H54 (cell line): ENCODE measurements around the gene FABP2.
A peak's percentile ranks its signal among the peaks of the same experiment; 100 is the strongest.

ENCODE experiments used
- DNase-seq: peaks from one replicate; pipeline ENCODE4 v3.0.0; 2011; ENCODE audit warnings: low spot score, mixed read lengths; ENCODE audit not compliant: insufficient read length
- FAIRE-seq: peaks from 3 replicates; lab custom pipeline; 2011; peaks lifted over from hg19 to GRCh38; lab: Jason Lieb, UNC
- POLR2A ChIP-seq: IDR thresholded peaks from 2 replicates; pipeline ENCODE4 v1.6.1; 2011; ENCODE audit warnings: low read depth, mild to moderate bottlenecking, low read length

Gene FABP2

DNA sequence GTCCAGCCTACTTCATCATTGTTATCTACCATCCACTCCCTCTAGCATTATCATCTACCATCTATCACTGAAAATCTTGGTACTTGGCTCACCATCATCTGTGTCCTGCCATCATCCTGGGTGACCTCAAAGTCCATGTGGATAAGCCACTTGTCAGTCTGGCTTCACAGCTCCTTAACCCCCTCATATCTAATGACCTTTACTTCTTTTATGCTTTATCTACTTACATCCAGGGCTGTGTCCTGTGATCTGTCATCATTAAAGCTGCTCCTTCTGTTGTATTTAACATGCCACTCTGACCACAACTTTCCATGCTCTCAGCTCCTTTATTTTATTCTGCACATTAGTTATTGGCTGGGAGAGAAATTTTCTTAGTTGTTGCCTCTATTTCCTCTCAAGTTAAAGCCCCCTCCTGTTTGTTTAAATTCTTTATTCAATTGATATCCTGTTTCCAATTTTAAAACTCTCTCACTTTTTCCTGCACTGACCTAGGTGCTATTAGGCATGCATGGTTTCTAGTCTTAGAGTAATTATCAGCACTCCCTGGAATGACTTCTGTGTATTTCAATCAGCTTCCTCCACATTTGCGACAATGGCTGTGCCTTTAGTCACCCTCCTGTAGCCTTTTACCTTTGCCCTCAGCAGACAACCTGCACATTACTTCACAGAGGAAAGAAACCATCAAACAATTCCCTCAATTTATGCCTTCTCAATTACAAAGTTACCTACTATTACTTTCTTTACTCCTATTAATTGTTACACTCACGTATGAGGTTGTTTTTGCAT is 8.1 kb upstream of the FABP2 start:
- no peak for FAIRE-seq
- no peak for TF ChIP-seq POLR2A
- DNase-seq, result no peak

DNA sequence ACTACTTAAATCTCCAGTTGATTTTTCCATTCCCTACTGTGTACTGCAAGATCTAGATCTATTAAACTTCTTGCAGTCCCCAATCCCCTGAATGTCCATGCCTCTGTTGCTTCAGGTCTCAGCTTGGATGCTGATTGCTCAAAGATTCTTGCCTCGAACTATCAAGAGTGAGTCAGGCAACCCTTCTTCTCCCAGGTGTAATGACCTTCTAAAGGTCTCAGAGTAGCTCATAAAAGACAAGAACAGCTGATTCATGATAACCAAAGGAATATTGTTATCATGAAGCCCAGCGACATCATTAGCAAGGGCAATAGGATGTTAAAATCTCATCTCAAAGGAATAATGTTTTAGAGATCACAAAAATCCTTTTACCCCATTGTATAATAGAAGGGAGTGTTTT is 6.8 kb upstream of the FABP2 start:
- DNase-seq, result no peak
- TF ChIP-seq POLR2A, result no peak
- FAIRE-seq, result no peak

DNA sequence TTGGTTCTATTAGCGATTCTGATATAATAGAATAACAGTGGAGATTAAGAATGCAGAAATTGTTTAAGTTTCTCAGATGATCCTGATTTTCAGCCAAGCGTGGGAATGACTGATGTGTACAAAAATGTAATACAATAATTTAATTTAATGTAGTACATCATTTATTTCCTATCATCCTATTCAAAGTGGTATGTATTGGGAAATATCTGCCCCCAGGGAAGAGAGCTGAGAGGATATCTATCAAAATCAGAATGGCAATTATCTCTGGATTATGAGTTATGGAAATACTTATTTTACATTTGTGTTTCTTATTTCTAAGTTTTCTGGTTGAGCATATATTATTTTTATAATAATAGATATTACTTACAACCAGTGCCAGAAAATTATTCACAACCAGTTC is 3.9 kb downstream of the FABP2 start:
- no peak for DNase-seq
- TF ChIP-seq POLR2A, result no peak
- FAIRE-seq, result no peak

DNA sequence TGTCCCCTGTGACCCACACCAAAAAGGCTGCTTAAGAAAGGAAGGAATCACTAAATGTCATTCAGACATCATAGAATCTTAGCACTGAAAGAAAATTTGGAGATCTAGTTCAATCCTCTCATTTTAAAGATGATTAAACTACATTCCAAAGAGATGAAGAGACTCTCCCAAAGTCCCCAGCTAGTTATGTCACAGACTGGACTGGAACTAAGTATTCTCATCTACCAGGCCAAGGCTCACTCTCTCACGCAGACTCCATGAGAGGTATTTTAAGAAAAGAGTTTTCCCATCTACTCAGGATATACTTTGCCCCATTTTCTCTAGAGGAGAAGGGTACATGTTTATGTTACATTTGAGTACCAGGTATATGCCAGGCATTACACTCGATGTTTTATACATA is 6.9 kb downstream of the FABP2 start:
- FAIRE-seq (no peak), DNase-seq (no peak)
- no peak for TF ChIP-seq POLR2A

DNA sequence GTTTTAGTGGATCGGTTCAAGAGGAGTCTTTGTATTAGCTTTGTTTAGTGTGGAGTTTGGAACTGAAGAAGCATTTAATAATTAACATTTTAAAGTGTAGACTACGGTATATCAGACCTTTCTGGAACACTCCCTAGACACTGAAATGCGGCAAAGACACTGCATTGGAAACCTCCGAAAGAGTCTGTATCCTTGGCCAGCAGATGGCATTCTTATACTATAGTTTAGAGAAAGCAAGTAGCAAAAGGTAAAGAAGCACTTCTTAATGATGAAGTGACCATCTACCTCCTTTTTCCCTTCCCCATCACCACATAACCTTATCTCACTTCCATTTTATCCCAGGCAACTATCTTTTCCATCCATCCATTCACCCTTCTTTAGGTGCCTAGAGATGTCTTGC is 7.6 kb downstream of the FABP2 start:
- TF ChIP-seq POLR2A, result no peak
- DNase-seq, result no peak
- FAIRE-seq, result no peak

DNA sequence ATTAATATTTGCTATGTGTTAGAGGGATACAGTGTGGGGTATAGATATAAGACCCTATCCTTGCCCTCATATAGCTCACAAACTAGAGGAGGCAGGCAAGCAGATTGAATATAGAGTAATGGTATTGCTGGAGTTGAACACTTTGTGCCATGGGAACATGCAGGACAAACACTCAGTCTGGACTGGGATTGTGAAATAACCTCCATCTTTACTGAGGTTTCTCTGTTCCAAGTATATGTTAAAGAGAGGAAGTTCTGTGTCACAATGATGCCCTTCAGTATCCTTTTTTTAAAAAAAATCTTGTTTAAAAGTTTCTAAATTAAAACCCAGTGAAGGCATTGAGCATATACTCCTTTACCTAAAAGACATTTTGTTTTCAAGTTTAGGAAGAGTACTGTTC is 8.7 kb downstream of the FABP2 start:
- DNase-seq (no peak), FAIRE-seq (no peak)
- no peak for TF ChIP-seq POLR2A

DNA sequence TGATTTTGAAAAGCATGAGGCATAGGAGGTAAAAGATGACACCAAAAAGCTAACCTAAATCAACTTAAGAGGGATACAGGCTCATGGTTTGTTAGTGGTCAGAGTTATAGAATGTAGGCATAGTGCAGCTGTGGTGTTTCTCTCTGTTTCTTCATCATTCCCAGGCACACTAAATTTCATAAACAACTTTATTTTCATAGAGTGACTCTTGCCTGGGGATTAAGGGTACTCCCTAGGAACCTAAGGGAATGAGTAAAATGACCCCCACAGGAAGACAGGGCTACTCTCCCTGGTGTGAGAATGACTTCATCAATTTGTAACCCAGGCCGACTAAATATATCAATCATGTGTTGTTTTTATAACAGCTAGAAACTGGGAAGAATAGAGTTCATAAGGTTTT is 11.1 kb downstream of the FABP2 start:
- DNase-seq (no peak), FAIRE-seq (no peak)
- no peak for TF ChIP-seq POLR2A

DNA sequence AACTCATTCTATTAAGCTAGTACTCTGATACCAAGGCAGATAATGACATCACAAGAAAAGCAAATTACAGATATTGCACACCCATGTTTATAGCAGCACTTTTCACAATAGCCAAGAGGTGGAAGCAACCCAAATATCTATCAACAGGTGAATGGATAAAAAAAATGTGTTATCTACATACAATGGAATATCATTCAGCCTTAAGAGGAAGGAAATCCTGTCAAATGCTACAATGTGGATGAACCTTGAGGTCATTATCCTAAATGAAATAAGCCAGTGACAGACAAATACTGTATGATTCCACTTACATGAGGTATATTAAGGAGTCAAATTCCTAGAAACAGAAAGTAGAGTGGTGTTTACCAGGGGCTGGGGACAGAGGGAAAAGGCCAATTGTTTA is 14.3 kb downstream of the FABP2 start:
- DNase-seq (no peak), FAIRE-seq (no peak)
- no peak for TF ChIP-seq POLR2A

DNA sequence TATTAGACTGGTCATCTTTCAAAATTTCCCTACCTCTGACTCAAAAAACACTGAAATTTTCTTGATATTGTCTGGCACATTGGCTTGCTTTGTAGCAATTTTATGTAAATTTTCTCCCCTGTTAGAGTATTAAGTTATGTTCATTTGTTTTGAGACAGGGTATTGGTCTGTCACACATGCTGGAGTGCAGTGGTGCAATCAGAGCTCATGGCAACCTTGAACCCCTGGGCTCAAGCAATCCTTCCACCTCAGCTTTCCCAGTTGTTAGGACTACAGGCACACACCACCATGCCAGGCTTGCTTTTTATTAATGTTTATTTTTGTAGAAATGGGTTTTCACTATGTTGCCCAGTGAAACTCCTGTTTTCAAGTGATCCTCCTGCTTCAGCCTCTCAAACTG is 17.5 kb downstream of the FABP2 start:
- DNase-seq, result no peak
- FAIRE-seq, result no peak
- TF ChIP-seq POLR2A, result no peak

DNA sequence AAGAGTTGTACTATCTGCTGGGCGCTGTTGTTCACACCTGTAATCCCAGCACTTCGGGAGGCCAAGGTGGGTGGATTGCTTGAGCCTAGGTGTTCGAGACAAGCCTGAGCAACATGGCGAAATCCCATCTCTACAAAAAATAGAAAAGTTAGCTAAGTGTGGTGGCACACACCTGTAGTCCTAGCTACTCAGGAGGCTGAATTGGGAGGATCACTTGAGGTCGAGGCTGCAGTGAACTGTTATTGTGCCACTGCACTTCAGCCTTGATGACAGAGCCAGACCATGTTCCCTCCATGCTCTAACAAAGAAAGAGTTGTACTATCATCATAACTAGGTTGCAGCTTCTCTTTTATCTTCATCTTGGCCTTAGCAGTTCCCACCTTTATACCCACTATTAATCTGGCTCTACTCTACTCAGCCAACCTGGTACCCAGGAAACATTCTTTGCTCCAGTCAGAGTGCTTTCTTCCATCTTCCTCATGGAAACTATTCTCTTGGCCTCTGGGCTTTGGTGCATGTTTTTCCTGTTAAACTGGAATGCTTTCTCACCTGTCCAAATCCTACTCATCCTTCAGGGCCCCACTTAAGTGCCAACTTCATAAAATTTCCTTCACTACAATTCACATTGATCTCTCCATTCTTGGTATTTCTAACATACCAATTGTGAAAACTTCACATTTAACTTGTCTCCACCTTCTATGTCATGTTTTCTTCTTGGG is 18.2 kb downstream of the FABP2 start:
- no peak for TF ChIP-seq POLR2A

DNA sequence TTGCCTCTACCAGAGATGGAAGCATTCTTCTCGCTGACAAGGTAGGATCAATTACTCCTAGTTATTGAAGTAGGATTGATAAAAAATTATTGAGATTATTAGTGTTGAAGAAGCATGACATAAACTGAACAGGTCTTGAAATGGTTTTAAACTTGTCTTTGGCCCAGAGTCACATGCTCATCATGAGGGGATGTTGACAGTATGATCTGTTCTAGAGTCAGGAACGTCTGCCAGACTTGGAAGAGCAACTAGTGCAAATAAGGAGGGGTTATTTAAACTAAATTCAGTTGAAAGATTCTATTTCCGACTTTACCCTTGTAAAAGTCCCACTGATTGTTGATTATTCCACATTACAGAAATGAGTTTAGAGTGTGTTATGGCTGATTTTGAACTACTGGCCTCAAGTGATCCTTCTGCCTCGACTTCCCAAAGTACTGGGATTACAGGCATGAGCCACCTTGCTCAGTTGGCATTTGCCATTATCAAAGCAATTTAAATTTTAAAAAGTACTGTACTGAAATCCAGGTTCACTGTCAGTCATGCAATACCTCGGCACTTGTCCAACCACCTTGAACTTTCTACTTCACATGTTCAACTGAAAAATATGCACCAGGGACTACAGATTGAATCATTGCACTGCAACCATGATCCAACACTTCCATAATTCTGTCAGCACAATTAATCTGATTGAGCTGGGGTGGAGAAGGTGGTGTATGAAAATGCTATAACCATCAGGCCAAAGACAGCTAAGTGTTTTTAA is 19.7 kb downstream of the FABP2 start:
- no peak for FAIRE-seq
- no peak for TF ChIP-seq POLR2A
- DNase-seq, result no peak

More for the DNA sequence above, 18.2 kb downstream of the FABP2 start:
- no peak for DNase-seq
- FAIRE-seq, result no peak

DNA sequence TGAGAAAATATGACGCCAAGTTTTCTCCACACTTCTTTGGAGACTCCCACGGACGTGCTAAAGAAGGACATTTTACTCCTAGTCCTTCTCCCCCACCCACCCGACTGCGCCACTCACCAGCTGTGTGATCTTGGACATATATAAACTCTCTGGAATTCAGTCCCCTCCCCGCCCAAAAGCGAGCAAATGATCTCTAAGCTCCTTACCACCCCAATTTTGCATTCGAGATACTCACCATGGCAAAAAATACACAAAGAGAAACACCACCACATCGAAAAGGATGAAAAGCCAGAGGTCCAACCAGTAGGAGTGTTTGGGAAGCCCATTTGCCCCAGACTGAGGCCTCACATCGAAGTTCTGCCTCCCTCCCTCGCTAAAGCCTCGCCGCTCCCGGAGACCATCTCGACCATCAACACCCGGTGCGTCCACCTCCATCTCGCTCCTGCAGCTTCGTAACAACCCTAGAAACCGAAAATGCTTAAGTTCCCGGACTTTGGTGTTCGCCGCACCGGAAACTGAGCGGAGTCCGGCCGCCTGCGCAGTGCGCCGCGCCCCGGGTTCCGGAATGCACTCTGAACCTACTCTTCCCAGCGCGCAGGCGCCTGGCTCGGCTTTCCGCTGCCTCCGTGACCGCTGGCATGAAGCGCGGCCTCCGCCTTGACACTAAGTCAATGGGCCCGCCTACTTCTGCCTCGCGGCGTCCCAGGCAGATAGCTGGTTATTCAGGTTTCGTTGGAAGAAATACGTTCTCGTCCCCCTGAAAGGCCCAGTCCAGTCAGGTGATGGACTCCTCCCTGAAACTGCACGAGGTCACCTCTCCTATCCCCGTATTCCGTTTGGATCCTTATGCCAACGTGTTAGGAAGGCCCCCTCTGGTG is 21.6 kb downstream of the FABP2 start:
- FAIRE-seq, result no peak
- TF ChIP-seq POLR2A, result peak; percentile 63
- peak; percentile 60 for DNase-seq

DNA sequence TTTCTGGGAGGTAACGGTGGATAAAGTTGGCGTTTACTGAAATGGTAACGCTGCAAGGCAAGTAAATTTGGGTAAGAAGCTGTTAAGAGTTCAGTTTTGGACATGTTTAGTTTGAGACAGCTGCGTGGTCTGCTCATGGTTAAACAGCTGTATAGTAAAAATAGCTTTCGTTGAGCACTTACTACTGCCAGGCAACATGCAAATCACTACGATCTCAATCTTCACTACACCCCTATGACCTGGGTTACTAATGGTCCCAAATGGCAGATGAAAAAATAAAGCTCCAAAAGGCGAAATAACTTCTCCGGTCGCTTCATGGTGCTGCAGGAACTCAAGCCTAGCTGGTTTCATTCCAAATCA is 22.2 kb downstream of the FABP2 start:
- FAIRE-seq, result peak; percentile 20
- DNase-seq, result no peak
- no peak for TF ChIP-seq POLR2A
